HG03521 (cell line): Measurements from ENCODE around the gene FAM83G.
"Not testable (repeated sequence)": the region's sequence is repeated elsewhere in the genome, so short reads cannot be mapped to it uniquely, and the experiment has no call there.

ENCODE experiments used
- ATAC-seq: cut with Tn5 transposase; IDR thresholded peaks from one replicate; pipeline ENCODE4 v1.9.1; 2021; ENCODE audit warnings: mild to moderate bottlenecking, moderate library complexity; ENCODE audit not compliant: unreplicated experiment

Gene FAM83G

GRCh38 chr17:19004421-19005136 lies at the start of gene FAM83G:
Gene FAM83G (minus strand): TSS chr17:19004764. CDS start chr17:19004041, 723 bp downstream.
- peak; percentile 66 for ATAC-seq

DNA sequence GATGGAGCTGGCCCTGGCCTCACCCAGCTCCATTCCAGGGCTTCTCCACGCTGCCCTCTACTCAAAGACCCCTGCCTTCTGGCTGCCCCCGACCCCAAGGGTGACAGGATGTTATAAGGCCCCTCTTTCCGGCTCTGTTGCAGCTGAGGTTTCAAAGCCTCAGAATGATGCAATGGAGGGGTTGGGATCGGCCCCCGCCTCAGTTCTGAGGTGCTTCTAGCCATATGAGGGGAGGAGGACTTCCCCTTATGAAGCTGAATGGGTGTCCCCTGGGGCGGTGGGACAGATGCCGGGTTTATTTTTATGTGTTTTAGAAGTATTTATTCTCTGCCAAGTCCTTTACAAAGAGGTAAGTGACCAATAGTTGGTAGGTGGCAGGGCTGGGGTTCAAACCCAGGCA lies 44.3 kb upstream of the FAM83G start:
- not testable (repeated sequence) for ATAC-seq

GRCh38 chr17:19047510-19047909 lies 42.9 kb upstream of the FAM83G start:
- not testable (repeated sequence) for ATAC-seq

DNA sequence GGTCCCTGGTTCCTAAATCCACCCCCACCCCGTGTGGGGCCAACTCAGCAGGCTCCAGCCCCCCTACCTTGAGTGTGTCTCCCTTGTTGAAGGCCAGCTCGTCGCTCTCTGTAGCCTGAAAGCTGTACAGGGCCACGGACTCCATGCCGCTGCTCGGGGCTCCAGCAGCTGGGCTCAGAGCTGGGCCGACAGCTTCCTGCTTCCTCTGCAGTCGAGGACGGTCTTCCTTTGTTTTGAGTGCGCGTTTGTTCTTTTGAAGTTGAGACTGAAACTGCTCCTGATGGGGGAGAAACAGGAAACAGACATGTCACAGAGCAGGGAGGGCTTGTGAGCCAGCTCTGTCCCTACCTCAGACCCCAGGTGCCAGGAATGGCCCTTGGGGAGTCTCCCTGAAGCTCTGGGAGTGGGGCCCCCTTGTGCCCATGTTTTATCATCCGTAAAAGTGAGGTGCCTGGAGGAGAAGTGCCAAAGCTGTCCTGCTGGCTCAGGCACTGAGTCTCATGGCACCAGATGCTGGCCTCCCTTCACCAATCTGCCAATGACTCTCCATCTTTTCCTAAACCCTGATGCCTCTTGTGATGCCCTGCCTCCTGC lies 42.3 kb upstream of the FAM83G start, which contains the start of gene GRAP:
Gene GRAP (minus strand): TSS at position 176 of the 594 bp plus-strand sequence. CDS start 31 bp downstream, at position 145.
- ATAC-seq: not testable (repeated sequence)

GRCh38 chr17:19044643-19045042 lies 40.1 kb upstream of the FAM83G start:
- not testable (repeated sequence) for ATAC-seq

GRCh38 chr17:19043032-19043431 lies 38.5 kb upstream of the FAM83G start:
- not testable (repeated sequence) for ATAC-seq

DNA sequence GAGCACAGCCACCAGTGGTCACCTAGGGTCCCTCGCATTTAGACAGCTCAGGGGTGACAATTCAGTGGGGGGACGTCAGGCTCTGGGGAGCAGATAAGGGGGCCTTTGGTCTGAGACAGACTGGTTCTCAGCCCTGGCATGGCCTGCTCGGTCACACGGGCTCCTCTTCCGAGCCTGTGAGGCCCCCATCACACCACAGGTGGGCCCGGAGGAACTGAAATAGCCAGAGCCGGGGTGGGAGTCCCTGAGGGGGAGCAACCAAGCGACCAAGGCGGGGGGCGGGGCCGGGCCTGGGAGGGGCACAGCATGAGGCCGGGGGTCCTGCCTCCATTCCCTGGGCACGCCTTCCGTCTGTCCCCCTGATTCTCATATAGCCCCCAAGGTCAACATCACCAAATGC lies 37.8 kb upstream of the FAM83G start:
- ATAC-seq: not testable (repeated sequence)

- not testable (repeated sequence) for ATAC-seq
Observed at GRCh38 chr17:19041871-19042270, 37.3 kb upstream of the FAM83G start.

DNA sequence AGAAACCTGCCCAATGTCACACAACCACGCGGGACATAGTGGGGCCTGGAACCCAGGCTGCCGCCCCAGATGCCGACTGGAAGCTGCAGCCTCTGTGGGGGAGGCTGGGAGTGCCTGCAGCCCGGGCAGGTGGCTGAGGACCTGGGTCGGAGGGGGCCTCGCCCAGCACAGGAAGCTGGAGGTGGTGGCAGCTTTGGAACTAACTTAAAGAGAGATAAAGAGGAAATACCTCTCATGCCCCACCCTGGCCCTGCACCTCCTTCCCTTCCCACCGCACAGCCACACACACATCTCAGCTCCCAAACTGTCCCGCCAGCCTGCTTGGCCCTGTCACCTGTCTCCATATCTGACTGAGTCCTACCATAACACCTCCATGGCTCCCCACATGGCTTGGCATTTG lies 35.8 kb upstream of the FAM83G start:
- ATAC-seq: not testable (repeated sequence)

DNA sequence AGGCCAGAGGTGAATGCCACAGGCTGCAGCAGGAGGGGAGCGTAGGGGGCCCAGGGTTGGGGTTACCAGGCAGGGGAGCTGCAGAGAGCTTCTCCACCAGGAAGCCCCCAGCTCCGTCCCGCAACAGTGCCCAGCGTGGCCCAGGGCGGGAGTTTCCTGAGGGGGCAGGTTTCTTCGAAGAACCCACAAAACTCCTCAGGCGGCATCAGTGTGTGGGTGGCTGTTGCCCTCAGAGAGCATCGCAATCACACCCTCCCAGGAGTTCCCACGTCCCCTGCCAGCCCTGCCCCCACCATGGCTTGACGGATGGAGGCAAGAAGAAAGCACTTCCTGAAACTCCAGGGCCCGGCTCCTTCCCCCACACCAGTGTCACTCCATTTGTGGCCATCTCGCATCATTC lies 34.2 kb upstream of the FAM83G start:
- ATAC-seq: not testable (repeated sequence)

DNA sequence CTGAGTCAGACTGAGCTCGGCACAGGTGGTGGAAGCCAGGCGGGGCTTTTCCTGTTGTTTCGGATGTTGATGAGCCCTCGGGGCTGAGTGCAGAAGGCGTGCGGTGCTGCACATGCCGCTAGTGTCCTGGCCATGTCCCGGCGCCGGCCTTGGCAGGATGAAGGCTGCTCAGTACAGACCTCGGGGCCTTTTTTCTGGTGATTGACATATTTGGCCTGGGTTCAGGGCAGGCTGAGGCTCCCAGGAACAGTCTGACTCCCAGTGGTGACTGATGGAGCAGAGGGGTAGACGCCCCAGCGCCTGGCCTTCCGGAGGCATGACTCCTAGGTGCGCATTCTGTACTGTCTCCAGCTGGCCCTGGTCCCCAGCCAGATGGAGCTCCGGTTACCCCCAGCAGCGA lies 33.4 kb upstream of the FAM83G start:
- ATAC-seq: not testable (repeated sequence)

DNA sequence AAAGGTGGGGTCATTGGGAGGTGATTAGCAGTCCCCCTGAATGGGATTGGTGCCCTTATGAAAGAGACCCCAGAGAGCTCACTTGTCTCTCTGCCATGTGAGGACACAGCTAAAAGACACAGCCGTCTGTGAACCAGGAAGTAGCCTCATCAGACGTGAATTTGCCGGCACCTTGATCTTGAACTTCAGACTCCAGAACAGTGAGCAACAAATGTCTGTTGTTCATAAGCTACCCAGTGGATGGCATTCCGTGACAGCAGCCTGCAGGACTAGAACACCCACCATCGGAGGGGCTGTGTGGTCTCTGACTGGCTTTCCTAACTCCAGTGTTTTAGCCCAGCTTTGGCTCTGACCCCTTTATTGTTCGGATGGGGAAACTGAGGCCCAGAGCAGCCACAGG lies 33.0 kb upstream of the FAM83G start:
- ATAC-seq: not testable (repeated sequence)

DNA sequence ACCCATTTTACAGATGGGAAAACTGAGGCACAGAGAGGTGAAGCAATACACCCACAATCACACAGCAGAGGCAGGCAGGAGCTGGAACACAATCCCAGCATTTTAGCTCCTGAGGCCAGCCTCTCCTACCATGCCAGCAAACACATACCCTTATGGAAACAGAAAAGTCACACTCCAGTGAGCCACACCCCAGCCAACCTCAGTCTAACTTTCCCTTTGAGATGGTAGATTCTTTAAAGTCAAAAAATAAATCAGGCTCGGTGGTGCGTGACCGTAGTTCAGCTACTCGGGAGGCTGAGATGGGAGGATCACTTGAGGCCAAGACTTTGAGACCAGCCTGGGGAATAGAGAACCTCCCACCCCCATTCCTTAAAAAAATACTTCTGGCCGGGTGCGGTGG lies 31.6 kb upstream of the FAM83G start:
- not testable (repeated sequence) for ATAC-seq

GRCh38 chr17:19032377-19032988 lies 27.9 kb upstream of the FAM83G start:
- ATAC-seq: peak; percentile 51

DNA sequence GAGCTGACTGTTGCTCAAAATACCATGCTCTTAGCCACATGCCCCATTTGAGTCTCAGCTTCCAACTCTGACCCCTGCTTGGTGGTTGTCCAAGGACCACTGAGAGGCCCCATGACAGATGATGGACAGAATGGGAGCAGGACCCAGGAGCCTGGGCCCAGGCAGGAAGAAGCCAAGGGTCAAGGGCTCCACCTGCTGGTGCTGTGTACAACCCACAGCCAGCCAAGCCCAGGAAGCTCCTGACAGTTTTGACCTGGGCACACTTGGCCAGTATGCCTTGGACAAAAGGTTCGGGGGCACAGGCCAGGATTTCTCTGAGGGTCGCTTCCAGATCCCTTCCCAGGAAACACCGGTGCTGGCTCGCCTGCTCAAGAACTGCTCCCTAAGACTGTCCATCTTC lies 27.2 kb upstream of the FAM83G start:
- not testable (repeated sequence) for ATAC-seq

DNA sequence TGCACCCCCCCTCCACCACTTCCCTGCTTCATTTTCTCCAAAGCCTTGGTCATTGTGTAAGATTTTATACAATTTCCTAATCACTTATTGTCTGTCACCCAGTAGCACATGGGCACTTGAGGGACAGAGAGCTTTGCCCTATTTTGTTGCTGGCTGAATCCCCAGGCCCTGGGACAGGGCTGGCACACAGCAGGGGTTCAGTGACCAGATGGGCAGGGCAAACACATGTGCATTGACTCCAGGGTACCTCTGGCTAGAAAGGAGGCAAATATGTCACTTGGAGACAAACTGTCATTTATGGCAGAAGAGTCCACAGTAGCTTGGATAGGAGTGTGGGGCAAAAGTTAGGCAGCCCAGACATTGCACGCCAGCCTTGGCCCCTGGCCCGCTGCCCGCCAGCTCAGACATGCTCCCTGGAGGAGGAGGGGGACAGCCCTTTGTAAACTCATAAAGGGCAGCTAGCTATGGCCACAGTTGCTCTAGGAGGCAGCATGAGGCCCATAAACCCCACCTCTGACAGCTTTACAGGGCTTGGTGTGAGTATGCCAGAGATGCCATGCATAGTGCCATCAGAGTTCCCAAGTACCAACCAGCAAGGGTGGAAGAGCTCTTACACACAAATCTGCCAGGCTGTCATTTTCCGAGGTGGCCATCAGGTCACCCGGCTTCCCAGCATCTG lies 26.3 kb upstream of the FAM83G start:
- ATAC-seq: not testable (repeated sequence)

DNA sequence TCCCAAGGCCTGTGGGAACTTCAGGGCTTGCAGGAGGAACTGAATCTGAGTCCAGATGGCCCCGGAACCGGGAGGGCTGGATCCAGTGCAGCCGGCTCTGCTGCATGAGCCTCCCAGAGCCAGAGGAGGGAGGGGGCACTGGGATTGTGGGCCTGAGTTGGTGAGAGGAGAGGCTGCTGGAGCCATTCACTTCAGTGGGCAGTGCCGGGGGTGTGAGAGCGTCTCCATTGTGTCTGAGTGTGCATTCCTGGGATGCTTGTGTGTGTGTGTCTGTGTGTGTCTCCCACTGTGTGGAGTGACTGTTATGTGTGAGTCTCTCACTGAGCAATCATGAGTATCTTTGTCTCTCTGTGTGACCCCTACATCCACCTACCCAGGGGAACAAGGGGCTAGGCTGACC lies 25.2 kb upstream of the FAM83G start:
- ATAC-seq: not testable (repeated sequence)

- not testable (repeated sequence) for ATAC-seq
Observed at GRCh38 chr17:19028671-19029070, 24.1 kb upstream of the FAM83G start.

DNA sequence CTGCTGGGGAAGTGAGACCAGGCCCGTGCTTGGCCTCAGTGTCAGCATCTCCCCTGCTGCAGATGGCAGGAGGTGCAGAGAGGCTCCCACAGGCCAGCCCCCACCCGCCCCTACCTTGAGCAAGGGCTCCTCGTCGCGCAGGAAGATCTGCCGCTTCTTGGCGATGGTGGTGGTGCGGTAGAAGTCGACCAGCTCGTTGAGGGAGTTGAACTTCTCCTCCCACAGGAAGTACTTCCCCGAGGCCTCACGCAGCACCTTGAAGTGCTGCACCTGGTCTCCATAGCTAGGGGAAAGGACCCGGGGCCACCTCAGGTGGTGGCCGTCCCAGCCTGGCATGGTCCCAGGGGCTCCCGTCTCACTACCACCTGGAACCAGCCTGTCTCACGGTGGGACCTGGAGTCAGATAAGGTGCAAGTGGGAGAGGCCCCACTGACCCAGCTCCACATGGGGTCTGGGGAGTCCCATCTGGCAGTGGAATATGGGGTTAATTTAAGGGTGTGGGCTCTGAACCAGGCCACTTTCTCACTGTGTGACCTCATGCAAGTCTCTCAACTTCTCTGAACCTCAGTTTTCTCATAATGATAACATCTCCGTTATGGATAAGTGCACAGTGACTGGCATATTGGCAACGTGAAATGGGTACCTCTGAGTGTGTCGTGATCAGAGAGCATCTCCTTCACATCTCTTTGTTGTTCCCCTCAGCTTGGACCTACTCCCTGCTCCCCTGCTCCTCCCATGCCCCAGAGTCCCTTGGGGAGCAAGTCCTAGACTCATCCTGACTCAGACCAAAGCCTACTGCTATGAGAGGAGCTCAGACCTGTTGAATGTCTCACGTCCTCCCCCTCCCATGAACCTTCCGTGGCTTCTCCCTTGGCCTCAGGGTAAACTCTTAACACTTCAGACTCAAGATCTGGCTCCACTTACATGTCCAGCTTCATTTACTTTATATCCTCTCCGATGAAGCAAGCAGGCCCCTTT lies 19.8 kb upstream of the FAM83G start:
- ATAC-seq: no peak
